CD4-positive, alpha-beta T cell treated with Interleukin-6 at 100 ng/mL for 8 hours (primary cell): Measurements from ENCODE around the gene RILPL1.
"Not testable (repeated sequence)": the region's sequence is repeated elsewhere in the genome, so short reads cannot be mapped to it uniquely, and the experiment has no call there.

Experiments used
- DNase-seq: peaks from one replicate; pipeline ENCODE4 v3.0.0-alpha.2; 2020; ENCODE audit warnings: mixed read lengths, low spot score

Gene RILPL1, protein sequence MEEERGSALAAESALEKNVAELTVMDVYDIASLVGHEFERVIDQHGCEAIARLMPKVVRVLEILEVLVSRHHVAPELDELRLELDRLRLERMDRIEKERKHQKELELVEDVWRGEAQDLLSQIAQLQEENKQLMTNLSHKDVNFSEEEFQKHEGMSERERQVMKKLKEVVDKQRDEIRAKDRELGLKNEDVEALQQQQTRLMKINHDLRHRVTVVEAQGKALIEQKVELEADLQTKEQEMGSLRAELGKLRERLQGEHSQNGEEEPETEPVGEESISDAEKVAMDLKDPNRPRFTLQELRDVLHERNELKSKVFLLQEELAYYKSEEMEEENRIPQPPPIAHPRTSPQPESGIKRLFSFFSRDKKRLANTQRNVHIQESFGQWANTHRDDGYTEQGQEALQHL

DNA sequence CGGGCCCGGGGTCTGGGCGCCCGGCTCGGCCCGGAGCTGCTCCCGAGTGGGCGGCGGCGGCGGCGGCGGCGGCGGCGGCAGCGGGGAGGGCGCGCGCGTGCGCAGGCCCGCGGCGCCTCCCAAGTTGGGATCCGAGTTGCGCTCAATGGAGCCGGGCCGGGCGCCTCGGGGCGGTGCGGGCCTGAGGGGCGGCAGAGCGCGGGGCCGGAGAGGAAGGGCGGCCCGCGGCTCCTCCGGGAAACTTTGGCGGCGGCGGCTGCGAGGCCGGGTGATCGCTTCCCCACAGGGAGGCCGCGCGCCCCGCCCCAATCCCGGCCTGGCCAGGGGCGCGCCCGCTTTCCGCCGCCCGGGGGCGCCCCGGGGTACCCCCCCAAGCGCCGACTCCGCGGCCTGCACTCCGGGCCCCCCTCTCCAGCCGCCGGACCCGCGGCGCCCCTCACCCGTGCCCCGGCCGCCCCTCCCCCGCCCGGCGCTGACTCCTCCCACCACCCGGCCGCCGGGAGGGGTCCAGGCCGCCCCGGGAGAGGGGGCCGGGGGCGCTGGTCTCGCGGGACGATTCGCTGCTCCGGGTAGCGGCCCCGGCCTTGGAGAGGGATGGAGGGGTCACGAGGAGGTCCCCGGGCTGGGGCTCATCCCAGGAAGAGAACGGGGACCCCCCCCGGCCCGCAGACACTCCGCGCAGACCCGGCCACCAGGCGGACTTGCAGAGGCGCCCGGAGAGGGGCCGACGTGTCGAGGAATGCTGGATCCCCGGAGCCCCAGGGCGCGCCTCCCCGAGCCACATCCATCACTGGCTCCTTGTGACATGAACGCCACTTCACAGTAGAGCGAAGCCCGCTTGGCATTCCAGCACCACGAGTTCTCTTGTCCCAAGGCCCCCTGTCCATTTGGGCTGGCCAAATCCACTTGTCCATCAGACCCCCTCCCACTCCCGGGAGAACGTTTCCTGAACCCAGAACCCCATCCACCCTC, at the start of gene RILPL1:
RILPL1 (minus strand) TSS at position 48 of the 972 bp plus-strand sequence. CDS start 237 bp downstream, outside the sequence.
- peak; percentile 30 for DNase-seq

DNA sequence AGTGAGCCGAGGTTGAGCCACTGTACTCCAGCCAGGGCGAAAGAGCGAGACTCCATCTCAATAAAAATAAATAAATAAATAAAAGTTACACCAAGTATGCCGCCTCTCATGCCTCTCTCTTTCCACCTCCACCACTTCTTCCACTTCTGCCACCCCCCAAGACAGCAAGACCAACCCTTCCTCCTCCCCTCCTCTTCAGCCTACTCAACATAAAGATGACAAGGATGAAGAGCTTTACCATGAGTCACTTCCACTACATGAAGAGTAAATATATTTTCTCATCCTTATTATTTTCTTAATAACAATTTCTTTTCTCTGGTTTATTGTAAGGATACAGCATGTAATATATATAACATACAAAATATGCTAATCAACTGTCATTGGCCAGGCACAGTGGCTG, 47.3 kb upstream of the RILPL1 start:
- DNase-seq, result no peak

DNA sequence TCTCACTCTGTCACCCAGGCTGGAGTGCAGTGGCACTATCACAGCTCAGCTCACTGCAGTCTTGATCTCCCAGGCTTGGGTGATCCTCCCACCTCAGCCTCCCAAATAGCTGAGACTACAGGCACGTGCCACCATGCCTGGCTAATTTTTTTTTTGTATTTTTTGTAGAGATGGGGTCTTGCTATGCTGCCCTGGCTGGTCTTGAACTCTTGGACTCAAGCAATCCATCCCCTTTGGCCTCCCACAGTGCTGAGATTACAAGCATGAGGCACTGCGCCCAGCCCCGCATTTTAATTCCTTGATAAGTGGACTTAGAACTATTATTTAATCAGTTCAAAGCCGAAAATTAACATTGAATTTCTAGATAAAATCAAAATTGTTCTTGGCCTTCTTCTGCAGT, 45.3 kb upstream of the RILPL1 start:
- not testable (repeated sequence) for DNase-seq

DNA sequence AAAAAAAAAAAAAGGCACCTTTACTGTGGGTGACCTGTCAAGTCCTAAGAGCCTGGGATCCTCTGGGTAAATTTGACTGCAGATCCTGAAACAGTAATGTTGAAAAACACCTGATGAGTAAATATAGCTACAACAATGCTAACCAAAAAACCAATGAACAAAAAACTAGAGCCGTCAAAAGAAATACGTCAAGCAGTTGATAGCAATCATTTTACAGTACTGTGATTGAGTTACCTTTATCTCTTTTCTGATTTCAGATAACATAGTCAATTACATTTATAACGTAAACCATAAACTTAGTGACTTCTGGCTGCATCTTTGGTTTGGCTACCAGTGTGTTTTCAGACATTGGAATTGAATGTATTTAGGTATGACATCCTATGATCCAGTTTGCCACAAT, 44.7 kb upstream of the RILPL1 start:
- DNase-seq, result no peak

DNA sequence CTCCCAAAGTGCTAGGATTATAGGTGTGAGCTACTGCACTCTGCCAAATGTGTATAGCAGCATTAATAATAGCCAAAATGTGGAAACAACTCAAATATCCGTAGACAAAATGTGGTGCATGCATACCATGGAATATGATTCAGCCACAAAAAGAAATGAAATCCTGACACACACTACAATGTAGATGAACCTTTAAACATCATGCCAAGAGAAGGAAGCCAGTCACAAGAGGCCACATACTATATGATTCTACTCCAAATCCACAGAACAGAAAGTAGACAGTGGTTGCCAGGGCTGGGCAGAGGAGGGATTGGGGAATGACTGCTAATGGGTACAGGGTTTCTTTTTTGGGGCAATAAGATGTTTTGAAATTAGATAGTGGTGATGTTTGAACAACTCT, 43.1 kb upstream of the RILPL1 start:
- DNase-seq, result no peak

DNA sequence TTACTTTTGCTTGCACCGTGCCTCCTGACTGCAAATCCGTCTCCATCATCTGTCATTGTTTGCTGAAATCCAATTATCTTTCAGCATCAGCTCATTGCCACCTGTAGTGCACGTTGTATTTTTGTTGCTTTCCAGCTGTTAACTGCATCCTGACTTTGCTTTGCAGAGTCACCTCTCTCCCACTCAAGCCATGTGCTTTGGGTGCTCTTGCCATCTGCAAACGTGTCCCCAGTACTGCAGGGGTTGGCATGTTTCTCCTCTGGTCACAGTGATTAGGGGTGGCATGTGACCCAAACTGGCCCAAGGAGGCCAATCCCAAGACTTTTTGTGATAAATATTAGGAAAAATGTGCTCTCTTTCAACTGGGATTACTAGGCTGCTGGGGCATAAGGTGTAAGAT, 40.4 kb upstream of the RILPL1 start:
- DNase-seq, result no peak

DNA sequence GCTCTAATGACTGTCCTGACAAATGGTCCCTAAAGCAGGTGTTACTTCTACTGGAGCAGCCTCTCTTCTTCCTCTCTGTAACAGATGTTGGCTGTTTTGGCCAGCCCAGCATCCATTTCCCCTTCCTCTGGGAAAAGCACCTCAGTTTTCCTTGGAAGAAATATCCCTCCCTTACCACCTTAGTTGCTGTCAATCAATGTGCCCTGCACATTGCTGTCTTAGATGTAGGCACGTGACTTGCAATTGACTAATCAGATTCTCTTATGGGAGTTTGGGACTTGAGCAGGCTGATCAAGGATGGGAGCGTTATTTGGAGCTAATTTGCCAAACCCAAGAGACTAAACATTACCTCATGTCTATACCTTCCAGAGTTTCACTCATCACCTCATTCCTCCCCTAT, 38.9 kb upstream of the RILPL1 start:
- no peak for DNase-seq

DNA sequence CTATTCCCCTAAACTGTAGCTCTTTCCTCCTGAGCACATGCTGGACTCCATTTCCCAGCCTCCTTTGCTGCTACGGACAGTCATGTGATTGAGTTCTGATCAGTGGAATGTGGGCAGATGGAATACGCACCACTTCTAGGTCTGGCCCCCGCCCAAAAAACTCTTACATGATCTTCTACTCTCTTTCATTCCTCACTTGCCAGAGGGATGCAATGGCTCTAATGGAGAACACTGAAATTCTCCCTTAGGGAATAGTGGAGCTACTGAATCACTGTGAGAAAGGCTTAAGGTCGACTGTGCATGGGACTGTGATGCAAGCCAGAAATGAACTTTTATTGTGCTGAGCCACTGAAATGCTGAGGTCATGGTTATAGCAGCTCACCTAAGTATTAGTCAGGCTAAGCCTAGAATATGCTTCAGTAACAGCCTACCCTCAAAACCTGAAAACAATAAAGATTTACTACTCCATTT, 37.9 kb upstream of the RILPL1 start:
- DNase-seq, result no peak

DNA sequence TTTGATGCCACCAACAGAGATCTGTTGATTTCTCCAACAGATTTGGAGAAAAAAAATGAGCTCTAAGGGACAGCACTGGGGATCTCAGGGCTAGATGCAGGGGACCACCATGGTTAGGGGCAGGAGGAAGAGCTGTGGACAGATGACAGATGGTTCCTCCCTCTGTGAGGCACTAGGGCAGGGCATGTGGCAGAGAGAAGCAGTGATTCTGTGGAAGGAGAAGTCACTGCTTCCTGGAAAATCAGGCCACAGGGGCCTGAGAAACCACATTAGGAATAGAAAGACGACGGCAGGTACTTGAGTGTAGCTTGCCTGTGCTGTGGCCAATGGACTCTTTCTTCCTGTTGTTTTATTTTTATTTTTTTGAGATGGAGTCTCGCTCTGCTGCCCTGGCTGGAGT, 25.9 kb upstream of the RILPL1 start:
- DNase-seq, result no peak

DNA sequence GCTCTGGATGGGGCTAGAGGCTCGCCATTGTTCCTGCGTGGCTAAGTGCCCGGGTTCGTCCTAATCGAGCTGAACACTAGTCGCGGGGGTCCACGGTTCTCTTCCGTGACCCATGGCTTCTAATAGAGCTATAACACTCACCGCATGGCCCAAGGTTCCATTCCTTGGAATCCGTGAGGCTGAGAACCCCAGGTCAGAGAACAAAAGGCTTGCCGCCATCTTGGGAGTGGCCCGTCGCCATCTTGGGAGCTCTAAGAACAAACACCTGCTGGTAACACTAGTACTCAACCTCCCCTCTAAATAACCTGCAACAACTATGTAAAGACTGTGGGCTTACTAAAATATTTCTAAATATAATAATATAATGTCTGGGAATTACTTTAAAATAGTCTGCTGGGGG, 25.0 kb upstream of the RILPL1 start:
- not testable (repeated sequence) for DNase-seq

DNA sequence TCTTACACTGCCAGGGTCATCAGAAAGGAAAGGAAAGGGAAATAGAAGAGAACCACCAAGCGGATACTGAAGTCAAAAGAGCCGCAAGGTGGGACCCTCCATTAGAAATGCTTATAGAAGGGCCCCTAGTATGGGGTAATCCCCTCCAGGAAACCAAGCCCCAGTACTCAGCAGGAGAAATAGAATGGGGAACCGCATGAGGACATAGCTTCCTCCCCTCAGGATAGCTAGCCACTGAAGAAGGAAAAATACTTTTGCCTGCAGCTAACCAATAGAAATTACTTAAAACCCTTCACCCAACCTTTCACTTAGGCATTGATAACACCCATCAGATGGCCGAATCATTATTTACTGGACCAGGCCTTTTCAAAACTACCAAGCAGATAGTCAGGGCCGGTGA, 21.3 kb upstream of the RILPL1 start:
- DNase-seq, result not testable (repeated sequence)

DNA sequence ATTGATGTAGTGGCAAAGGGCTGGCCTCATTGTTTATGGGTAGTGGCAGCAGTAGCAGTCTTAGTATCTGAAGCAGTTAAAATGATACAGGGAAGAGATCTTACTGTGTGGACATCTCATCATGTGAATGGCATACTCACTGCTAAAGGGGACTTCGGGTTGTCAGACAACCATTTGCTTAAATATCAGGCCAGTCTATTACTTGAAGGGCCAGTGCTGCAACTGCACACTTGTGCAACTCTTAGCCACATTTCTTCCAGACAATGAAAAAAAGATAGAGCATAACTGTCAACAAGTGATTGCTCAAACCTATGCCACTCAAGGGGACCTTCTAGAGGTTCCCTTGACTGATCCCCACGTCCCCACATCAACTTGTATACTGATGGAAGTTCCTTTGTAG, 20.6 kb upstream of the RILPL1 start:
- DNase-seq, result not testable (repeated sequence)

DNA sequence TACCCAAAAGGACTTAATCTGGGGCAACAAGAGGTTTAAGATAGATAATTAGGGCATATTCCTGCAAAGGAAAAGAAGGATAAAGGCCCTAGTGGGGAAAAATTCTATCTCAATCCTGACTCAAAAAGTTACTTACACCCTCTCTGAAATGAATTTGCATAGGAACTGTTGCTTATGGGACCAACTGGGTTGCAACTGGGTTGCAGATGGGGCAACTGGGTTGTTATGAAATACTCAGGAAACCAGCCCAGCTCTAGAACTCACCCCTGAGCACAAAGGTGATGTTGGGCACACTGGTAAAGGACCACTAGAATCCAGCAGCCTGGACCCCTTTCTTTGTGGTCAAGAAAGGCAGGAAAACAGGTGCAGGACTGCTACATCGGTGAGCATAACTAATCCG, 17.2 kb upstream of the RILPL1 start:
- no peak for DNase-seq

DNA sequence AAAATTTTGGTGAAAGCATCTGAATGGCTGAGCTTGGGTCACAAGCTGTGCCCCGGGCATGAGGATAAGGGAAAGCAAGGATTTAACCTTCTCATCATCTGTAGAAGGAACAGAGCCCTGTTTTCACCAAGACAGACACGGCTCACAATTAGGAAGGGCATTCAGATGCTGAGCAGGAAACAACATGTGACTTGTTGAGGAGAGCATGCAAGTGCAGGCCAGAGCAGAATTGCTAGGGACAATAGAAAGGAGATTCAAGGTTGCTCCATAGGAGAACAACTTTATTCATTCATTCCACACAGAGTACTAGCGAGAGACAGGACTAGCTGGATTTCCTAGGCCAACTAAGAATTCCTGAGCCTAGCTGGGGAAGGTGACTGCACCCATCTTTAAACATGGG, 14.6 kb upstream of the RILPL1 start:
- DNase-seq, result no peak

DNA sequence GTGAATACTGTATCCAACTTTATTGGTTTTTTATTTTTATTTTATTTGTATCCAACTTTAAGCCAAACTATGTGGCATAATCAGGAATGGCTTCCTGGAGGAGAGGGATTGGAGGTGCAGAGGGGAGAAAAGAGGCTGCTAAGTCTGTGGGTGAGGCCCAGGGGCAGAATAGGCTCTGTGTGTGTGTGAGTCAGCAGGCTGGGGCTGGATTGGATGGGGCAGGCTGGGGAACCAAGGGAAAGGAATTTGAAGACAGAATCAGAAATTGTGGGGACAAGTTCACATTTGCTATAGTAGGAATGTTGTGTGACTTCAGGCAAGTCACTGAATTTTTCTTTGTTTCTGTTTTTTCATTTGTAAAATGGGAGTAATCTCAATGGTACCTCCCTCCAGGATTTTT, 12.8 kb upstream of the RILPL1 start:
- no peak for DNase-seq

DNA sequence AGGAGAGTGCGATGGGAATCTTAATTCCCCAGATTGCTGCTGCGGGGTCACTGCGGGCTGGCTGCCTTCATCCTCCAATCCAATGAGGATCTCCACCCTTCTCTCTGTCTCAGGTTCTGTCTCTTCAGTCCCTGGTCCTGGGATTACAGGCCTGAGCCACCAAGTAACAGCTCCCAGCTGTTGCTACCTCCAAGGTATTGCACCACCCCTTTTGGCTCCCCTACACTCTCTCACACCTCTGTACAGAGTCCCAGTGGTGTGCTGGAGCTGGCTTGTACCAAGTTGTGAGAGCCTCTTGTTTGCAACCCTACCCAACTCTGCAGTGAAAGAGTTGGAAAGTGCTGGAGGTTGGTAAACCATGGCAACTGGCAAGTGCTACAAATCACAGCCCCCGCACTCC, 10.0 kb upstream of the RILPL1 start:
- DNase-seq, result no peak

DNA sequence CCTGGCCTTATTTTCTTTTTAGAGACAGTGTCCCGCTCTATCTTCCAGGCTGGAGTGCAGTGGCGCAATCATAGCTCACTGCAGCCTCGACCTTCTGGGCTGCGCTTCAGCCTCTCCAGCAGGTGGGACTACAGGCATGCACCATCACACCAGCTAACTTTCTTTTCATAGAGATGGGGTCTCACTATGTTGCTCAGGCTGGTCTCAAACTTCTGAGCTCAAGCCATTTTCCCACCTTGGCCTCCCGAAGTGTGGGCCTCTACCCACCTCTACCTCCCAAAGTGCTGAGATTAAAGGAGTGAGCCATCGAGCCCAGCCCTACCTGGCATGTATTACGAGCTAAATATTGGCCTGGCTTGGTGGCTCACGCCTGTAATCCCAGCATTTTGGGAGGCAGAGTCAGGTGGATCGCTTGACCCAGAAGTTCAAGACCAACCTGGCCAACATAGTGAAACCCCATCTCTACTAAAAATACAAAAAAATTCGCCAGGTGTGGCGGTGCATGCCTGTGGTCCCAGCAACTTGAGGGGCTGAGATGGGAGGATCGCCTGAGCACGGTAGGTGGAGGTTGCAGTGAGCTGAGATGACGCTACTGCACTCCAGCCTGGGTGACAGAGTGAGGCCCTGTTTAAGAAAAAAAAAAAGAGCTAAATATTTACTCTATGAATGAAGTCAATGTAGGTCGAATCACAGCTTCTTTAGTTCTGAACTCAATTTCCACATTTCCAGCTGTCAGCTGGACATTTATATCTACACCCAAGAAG, 7.6 kb upstream of the RILPL1 start:
- DNase-seq, result no peak

DNA sequence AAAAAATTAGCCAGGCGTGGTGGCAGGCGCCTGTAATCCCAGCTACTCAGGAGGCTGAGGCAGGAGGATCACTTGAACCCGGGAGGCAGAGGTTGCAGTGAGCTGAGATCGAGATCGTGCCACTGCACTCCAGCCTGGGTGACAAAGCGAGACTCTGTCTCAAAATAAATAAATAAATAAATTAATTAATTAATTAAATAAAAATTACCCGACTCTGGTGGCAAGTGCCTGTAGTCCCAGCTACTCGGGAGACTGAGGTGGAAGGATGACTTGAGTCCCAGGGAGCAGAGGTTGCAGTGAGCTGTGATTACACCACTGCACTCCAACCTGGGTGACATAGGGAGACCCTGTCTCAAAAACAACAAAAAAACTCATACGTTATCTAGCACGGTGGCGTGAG, 2.4 kb upstream of the RILPL1 start:
- DNase-seq, result not testable (repeated sequence)

DNA sequence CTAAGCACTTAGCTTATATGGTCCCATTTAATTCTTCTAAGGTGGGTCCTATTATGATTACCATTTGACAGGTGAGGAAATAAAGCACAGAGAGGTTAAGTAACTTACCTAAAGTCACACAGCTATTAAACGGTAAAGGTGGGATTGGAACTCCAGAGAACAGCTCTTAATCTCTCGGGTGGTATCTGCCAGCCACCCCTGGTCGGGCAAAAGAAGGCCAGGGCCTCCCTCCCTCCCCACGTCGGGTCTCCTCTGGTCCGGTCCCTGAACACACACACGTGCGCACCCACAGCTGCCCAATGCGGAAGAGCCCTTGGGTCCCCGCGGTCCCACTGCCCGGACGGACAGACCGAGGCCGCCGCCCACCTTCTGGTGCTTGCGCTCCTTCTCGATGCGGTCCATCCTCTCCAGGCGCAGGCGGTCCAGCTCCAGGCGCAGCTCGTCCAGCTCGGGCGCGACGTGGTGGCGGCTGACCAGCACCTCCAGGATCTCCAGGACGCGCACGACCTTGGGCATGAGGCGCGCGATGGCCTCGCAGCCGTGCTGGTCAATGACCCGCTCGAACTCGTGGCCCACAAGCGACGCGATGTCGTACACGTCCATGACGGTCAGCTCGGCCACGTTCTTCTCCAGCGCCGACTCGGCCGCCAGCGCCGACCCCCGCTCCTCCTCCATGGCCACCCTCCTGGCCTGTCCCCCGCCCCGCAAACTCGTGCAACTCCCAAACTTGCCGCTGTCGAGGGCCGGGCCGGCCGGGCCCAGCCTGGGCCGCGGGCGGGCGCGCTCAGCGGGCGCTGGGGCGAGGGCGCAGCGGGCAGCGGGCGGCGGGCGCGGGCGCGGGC, 490 bp downstream of the RILPL1 start:
- no peak for DNase-seq

DNA sequence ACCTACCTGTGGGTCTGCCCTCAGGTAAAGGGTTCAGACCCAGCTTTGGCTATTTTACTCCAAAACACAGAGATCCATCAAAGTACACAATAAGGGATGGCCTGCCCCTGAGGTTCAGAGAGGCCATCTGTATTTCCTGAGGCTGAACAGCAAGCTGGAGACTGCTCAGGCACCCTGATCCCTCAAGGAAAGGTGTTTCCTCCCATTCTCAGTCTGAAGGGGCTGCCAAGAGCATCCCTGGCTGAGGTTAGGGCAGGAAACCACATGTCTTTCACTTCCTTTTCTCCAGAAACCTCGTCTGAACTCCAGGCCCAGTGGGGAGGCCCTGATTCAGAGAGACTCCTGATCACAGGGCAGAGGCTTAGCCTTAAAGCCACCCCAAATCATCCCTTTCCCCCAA, 1.5 kb downstream of the RILPL1 start:
- no peak for DNase-seq

DNA sequence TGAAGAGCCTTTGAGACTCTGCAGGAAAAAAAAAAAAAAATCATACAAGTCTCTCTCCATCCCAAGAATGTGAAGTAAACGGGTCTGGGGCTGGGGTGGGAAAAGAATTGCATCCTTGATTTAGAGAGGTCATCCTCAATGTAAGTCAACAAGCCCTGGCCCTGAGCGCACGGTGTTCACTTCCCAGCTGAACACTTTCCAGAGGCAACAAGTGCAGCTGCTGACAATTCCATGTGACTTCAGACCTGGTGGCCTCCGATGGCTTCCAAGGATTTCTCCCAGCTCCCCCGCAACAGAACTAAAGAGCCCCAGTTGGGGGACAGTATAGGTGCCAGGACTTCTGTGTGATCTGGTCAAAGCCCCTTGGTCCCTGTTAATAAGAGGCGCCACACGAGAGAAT, 2.4 kb downstream of the RILPL1 start:
- DNase-seq, result no peak
